K562 (cell line): Measurements from ENCODE around the gene NT5C2.
"Not testable (repeated sequence)": the region's sequence is repeated elsewhere in the genome, so short reads cannot be mapped to it uniquely, and the experiment has no call there.

Source experiments
- SIN3B ChIP-seq: fragments of 450-650 bp; IDR thresholded peaks from 2 replicates; pipeline ENCODE4 v1.6.1; 2017; ENCODE audit warnings: low read depth, mild to moderate bottlenecking, moderate library complexity
- SMARCA4 ChIP-seq: fragments of 450-650 bp; IDR thresholded peaks from 2 replicates; pipeline ENCODE4 v1.6.1; 2016
- TF ChIP-seq, protein P1 (sequence below), 3 experiments: IDR thresholded peaks in 2 of 3; conservative IDR thresholded peaks in 1 of 3; 2 replicates each; pipeline ENCODE4 v1.5.1; 2011 to 2012; ENCODE audit warnings: low read length in 3 of 3, mild to moderate bottlenecking in 3 of 3, control low read depth in 2 of 3, improper control_type of control experiment in 1 of 3, inconsistent platforms in 1 of 3, low read depth in 1 of 3, mixed read lengths in 1 of 3, moderate library complexity in 1 of 3; ENCODE audit not compliant: insufficient read depth in 2 of 3
- TF ChIP-seq, protein P2 (sequence below): fragments of 450-650 bp; IDR thresholded peaks from 2 replicates; pipeline ENCODE4 v1.6.1; 2016; ENCODE audit warnings: missing biosample characterization, missing genetic modification characterization

DNA sequence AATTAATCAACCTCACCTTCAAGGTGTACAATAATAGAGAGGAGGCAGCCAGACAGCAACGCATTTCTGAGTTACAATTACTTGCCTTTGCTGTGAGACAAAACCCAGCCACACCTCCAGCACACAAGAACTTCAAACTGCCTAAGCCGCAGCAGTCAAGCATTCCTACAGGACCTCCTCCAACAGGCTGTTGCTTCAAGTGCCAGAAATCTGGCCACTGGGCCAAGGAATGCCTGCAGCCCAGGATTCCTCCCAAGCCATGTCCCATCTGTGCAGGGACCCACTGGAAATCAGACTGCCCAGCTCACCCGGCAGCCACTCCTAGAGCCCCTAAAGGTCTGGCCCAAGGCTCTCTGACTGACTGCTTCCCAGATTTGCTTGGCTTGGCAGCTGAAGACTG, 14.6 kb upstream of the NT5C2 start:
- not testable (repeated sequence) for TF ChIP-seq SIN3B, SMARCA4
- TF ChIP-seq, protein P1, sequence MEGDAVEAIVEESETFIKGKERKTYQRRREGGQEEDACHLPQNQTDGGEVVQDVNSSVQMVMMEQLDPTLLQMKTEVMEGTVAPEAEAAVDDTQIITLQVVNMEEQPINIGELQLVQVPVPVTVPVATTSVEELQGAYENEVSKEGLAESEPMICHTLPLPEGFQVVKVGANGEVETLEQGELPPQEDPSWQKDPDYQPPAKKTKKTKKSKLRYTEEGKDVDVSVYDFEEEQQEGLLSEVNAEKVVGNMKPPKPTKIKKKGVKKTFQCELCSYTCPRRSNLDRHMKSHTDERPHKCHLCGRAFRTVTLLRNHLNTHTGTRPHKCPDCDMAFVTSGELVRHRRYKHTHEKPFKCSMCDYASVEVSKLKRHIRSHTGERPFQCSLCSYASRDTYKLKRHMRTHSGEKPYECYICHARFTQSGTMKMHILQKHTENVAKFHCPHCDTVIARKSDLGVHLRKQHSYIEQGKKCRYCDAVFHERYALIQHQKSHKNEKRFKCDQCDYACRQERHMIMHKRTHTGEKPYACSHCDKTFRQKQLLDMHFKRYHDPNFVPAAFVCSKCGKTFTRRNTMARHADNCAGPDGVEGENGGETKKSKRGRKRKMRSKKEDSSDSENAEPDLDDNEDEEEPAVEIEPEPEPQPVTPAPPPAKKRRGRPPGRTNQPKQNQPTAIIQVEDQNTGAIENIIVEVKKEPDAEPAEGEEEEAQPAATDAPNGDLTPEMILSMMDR (IDR thresholded peaks at IDR 0.05 in 2 of 3, conservative IDR thresholded peaks at IDR 0.05 in 1 of 3; ENCODE audit: insufficient read depth in 2 of 3, low read depth in 1 of 3, low read length in 3 of 3) = not testable (repeated sequence)
- TF ChIP-seq, protein P2, sequence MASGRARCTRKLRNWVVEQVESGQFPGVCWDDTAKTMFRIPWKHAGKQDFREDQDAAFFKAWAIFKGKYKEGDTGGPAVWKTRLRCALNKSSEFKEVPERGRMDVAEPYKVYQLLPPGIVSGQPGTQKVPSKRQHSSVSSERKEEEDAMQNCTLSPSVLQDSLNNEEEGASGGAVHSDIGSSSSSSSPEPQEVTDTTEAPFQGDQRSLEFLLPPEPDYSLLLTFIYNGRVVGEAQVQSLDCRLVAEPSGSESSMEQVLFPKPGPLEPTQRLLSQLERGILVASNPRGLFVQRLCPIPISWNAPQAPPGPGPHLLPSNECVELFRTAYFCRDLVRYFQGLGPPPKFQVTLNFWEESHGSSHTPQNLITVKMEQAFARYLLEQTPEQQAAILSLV (tag) = not testable (repeated sequence)
